Cerebellar nuclear complex (tissue), 1 donor: ENCODE measurements around the gene GIMD1.
"Not testable (repeated sequence)": the region's sequence is repeated elsewhere in the genome, so short reads cannot be mapped to it uniquely, and the experiment has no call there.

Source experiments
- DNase-seq, 2 experiments: peaks; one replicate each; lab custom pipeline; 2025; lab: John Stamatoyannopoulos, UW

Gene GIMD1

DNA sequence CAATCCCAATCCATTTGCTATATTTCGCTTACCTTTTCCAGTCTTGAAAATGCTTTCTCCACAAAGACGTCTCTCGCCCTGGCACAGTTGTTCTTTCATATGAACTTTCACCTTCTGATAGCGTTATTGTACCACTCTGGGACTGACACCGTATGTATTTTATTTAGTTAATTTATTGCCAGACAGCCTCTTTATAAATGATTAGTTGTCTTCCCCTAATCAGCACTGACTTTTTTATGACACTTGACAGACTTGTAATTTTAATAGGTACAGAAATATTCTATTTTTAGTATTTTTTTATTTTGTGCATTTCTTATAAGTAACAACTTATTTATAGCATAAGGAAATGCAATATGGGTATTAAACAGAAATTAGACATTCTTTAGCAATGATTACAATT is at the start of gene GIMD1:
Gene GIMD1 (minus strand): TSS at position 101 of the 400 bp plus-strand sequence. CDS start 1,343 bp downstream, outside the sequence.
- DNase-seq, result no peak

DNA sequence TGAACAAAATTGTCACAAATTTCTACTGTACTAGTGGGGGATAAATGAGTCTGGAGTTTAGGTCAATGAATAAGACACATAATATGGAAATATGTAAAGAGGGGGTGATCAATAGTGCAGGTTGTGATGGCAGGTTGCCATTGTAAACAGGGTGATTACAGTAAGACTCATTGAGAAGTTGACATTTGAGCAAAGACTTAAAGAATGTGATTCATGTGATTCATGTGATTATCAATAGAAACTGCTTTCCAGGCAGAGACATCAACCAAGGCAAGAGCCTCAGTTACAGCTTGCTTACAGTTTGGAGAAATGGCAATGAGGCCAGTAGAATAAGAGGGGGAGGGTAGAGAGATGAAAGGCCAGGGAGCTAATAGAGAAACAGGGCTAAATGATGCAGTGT is 45.8 kb upstream of the GIMD1 start:
- no peak for DNase-seq

DNA sequence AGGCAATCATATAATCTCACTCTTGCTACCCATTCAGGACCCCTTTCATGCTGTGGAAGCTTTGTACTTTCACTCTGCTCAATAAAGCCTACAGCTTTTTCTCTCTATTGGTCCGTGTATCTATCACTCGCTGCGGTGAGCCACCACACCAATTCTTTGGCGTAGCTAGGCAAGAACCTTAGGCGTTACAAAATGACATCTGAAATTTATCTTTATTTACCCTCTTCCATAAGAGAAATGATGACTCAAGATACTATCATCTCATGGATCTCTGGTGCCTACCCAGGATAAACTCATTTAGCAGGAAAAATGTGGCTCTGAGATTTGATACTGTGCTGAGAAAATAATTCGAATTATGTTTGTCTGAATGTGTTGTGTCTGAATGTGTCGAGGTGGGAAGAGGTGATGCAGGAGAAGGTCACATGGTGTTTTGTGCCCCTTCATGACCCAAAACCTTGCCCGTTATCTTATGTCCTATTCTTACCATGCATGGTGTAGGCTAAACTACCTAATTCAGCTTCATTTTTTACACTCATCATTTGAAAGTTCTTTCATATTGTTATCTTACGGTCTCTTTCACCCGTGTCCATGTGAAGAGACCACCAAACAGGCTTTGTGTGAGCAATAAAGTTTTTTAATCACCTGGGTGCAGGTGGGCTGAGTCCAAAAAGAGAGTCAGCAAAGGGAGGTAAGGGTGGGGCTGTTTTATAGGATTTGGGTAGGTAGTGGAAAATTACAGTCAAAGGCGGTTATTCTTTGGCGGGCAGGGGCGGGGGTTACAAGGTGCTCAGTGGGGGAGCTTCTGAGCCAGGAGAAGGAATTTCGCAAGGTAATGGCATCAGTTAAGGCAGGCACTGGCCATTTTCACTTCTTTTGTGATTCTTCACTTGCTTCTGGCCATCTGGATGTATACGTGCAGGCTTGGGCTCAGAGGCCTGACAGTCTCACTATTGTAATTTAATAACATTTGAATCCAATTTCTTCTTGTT is 41.6 kb upstream of the GIMD1 start:
- no peak for DNase-seq

GRCh38 chr4:106408004-106408403 is 39.4 kb upstream of the GIMD1 start:
- DNase-seq, result not testable (repeated sequence)

- DNase-seq, result no peak
These were observed 32.6 kb upstream of the GIMD1 start for GRCh38 chr4:106401157-106401556.

- DNase-seq, result not testable (repeated sequence)
These were observed 30.3 kb upstream of the GIMD1 start for GRCh38 chr4:106398898-106399297.

DNA sequence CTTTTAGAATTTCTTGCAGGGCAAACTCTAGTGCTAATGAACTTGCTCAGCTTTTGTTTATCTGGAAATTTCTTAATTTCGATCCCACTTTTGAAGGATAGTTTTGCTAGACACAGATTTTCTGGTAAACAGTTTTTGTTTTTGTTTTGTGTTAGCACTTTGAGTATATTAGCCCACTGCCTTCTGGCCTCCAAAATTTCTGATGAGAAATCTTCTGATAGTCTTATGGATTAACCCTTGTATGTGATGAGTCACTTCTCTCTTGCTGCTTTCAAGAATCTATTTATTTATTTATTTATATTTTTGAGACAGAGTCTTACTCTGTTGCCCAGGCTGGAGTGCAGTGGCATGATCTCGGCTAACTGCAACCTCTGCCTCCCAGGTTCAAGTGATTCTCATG is 27.0 kb upstream of the GIMD1 start:
- DNase-seq, result no peak

- DNase-seq, result no peak
These were observed 17.3 kb upstream of the GIMD1 start for GRCh38 chr4:106385853-106386393.

GRCh38 chr4:106384878-106385277 is 16.3 kb upstream of the GIMD1 start:
- DNase-seq, result no peak

GRCh38 chr4:106380179-106380578 is 11.6 kb upstream of the GIMD1 start:
- DNase-seq, result no peak

DNA sequence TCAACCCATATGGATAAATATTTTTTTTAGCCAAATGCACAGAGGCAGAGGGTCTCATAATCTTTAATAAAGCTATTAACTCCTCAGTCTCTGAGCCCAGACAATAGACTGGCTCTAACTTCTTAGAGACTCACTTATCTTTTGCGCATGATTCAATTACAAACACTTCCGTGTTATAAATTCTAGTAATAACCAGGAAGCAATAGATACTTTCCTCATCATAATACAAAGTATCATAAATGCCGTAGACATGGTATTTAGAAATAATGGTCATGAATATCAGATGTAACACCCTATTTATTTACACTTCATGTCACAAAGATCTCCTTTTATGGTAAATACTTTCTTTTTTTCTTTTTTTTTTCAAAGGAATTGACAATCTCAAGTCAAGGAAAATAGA is 4.4 kb upstream of the GIMD1 start:
- DNase-seq, result no peak

- no peak for DNase-seq
These were observed 2.6 kb upstream of the GIMD1 start for GRCh38 chr4:106371161-106371560.

DNA sequence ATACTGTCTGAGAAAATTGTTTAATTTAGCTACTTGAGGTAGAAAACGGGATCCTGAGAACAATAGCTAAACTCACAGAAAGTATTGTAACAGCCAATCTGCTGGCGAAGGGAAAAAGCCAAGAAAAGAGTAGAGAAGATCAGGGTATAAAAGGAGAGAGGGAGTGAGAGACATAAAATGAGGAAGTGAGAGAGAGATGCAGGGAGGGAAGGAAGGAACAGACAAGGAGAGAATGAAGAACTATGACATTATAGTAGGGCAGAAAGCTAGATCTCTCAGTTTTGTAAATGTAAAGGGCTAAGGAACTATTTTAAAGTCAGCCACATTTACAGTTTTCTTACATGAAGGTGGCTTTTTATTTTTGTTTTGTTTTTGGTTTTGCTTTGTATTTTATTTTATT is 1.6 kb upstream of the GIMD1 start:
- DNase-seq, result no peak

- no peak for DNase-seq
These were observed 980 bp upstream of the GIMD1 start for GRCh38 chr4:106369456-106370060.

GRCh38 chr4:106367072-106367471 is 1.5 kb downstream of the GIMD1 start:
- no peak for DNase-seq

- no peak for DNase-seq
These were observed 2.6 kb downstream of the GIMD1 start for GRCh38 chr4:106366026-106366425.

DNA sequence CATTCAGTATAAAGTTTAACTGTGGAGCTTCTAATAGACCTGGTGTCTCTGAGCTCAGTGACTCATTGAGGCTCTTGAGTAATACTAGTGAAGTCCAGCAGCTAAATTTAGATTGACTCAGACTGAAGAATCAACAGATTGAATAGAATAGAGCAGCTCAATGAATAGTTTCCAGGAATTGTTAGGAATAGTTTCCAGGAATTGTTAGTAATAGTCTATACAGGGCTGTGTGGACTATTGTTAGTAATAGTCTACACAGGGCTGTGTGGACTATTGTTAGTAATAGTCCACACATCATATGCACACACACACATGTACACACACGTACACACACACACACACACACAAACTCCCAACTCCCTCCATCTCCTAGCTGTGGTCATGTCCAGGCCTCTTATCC is 3.0 kb downstream of the GIMD1 start:
- DNase-seq, result no peak

DNA sequence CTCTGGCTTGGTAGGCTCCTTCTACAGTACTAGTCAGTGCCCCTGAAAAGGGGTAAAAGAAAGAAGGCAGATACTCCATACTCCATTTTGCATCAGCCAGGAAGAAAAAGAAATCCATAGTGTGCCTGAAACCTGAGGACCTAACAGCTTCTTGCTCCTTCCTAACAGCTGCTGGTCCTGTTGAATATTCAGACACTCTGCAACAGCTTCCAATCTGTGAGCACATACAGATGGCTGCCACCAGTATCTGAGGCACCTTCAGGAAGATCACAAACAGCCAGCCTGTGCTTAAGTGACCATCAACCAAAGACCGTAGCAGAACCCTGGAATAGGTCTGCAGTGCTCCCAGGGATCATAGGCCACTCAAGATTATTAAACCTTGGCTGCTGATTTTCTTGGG is 4.3 kb downstream of the GIMD1 start:
- DNase-seq, result no peak

DNA sequence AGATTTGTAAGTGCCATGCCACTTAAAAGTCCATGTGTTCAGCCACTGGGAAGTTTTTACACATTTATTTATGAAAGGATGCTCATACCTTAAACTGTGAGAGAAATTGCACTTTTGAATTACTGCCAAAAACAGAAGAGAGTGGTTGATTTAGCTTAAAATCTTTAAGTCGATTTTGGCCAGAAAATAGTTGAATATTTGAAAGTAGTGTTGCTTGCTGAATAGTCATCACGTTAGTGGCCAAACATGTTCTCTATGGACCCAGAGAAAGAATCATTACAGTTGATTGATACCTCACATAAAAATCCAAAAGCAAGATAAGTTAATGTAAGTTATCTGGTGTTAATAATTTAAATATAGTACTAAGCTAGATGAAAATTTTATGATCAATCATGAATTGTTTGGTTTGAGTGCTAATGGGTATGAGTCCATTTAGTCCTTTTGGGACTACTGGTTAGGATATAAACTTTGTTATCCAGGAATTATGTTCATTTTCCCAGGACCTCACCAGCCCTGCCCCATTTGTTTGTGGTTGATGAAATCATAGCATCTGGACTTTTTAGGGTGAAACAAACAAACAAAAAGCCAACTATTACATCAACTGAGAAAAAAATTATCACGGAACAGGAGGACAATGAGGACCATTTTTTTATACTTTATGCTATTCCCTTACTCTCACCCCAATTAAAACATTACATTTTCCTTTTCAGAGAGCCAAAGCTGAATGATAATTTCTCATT is 6.3 kb downstream of the GIMD1 start:
- no peak for DNase-seq

- DNase-seq, result no peak
These were observed 9.7 kb downstream of the GIMD1 start for GRCh38 chr4:106358899-106359298.

GRCh38 chr4:106355193-106355592 is 13.4 kb downstream of the GIMD1 start:
- DNase-seq, result no peak

DNA sequence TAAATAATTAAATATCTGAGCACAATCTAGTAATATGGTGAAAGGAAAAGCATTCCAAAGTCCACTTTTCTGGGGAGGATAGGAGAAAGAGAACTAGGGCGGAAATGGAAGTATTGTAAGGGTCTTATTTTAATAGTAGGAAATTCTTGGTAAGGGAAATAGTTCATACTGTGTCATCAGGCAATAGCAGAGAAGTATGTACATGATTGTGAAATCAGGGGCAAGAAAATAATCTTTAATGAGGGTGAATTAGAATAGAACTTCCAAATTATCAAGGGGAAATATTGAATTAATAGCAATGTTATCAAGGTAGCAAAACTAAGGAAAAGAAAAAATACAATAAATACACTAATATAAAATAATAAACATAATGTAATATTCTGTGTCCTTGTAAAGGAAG is 14.8 kb downstream of the GIMD1 start:
- no peak for DNase-seq
